ENCODE results near the gene USP36.

The USP36 gene

GRCh38 chr17:78884148-78884825 lies 43.7 kb upstream of the USP36 start:
- TF ChIP-seq CTCF (IDR thresholded peaks at IDR 0.05; ENCODE audit: low read depth, low read length, missing control alignments): no peak
- no peak for DNase-seq (ENCODE audit: low read depth)
- no peak overlapping the region for H3K4me3 ChIP-seq (ENCODE audit: low read depth, low read length)

GRCh38 chr17:78883533-78884131 lies 43.0 kb upstream of the USP36 start:
- no peak for TF ChIP-seq CTCF (IDR thresholded peaks at IDR 0.05; ENCODE audit: low read depth, low read length, missing control alignments)
- no peak overlapping the region for H3K4me3 ChIP-seq (ENCODE audit: low read depth, low read length)
- no peak for DNase-seq (ENCODE audit: low read depth)

GRCh38 chr17:78883089-78883532 lies 42.5 kb upstream of the USP36 start:
- DNase-seq (ENCODE audit: low read depth): no peak
- TF ChIP-seq CTCF (IDR thresholded peaks at IDR 0.05; ENCODE audit: low read depth, low read length, missing control alignments): no peak
- H3K4me3 ChIP-seq (ENCODE audit: low read depth, low read length): no peak overlapping the region

GRCh38 chr17:78882540-78883088 lies 42.0 kb upstream of the USP36 start:
- no peak for DNase-seq (ENCODE audit: low read depth)
- H3K4me3 ChIP-seq (ENCODE audit: low read depth, low read length): no peak overlapping the region
- no peak for TF ChIP-seq CTCF (IDR thresholded peaks at IDR 0.05; ENCODE audit: low read depth, low read length, missing control alignments)

- no peak for DNase-seq (ENCODE audit: low read depth)
- no peak overlapping the region for H3K4me3 ChIP-seq (ENCODE audit: low read depth, low read length)
- no peak for TF ChIP-seq CTCF (IDR thresholded peaks at IDR 0.05; ENCODE audit: low read depth, low read length, missing control alignments)
Measured at GRCh38 chr17:78879635-78880186, 39.1 kb upstream of the USP36 start.

GRCh38 chr17:78878871-78879527 lies 38.4 kb upstream of the USP36 start:
- no peak overlapping the region for H3K4me3 ChIP-seq (ENCODE audit: low read depth, low read length)

More at GRCh38 chr17:78878871-78879527, 38.4 kb upstream of the USP36 start:
- DNase-seq (ENCODE audit: low read depth): no peak
- TF ChIP-seq CTCF (IDR thresholded peaks at IDR 0.05; ENCODE audit: low read depth, low read length, missing control alignments): no peak
